Common myeloid progenitor, CD34-positive (primary cell): ENCODE measurements around the gene DFFB.

Experiments used
- CTCF ChIA-PET: fragments of 350-600 bp; sonication (Branson Sonifier 250); formaldehyde crosslinking; loops from one replicate; lab custom pipeline; 2021; ENCODE audit warnings: antibody characterized with exemption; lab: Charles Lee
- POLR2A ChIA-PET: fragments of 350-600 bp; sonication (Branson Sonifier 250); formaldehyde crosslinking; loops from one replicate; lab custom pipeline; 2021; ENCODE audit warnings: antibody characterized with exemption; lab: Charles Lee
- DNase-seq, 3 donors: peaks; one replicate each; pipeline versions ENCODE4 v3.0.0 to v3.0.0-alpha.2; 2013
- H3K27ac ChIP-seq, 2 experiments: 1 replicate in 1 of 2; 2 replicates in 1 of 2; pipeline ENCODE4 v1.7.0; 2013; ENCODE audit warnings: inconsistent platforms in 2 of 2, low read length in 2 of 2, mild to moderate bottlenecking in 2 of 2, low read depth in 1 of 2, moderate library complexity in 1 of 2; ENCODE audit not compliant: severe bottlenecking in 2 of 2, insufficient read depth in 1 of 2, poor library complexity in 1 of 2
- H3K27me3 ChIP-seq, 5 experiments: replicated peaks in 2 of 5; 1 replicate in 3 of 5; 2 replicates in 2 of 5; pipeline versions ENCODE4 v1.6.1 to v1.7.0; 2013; ENCODE audit warnings: low read length in 4 of 5, mild to moderate bottlenecking in 2 of 5, moderate library complexity in 2 of 5, inconsistent platforms in 1 of 5; ENCODE audit not compliant: insufficient read depth in 5 of 5, control insufficient read depth in 4 of 5
- H3K36me3 ChIP-seq, 4 experiments: 1 replicate in 2 of 4; 2 replicates in 2 of 4; pipeline versions ENCODE4 v1.6.1 to v1.7.0; 2013; ENCODE audit warnings: low read length in 3 of 4, control low read depth in 1 of 4, mild to moderate bottlenecking in 1 of 4; ENCODE audit not compliant: control insufficient read depth in 4 of 4, insufficient read depth in 4 of 4
- H3K4me1 ChIP-seq, 4 experiments: 1 replicate in 3 of 4; 2 replicates in 1 of 4; pipeline versions ENCODE4 v1.6.1 to v1.7.1; 2013; ENCODE audit warnings: low read length in 3 of 4, mild to moderate bottlenecking in 3 of 4, control low read depth in 1 of 4, inconsistent platforms in 1 of 4, moderate library complexity in 1 of 4; ENCODE audit not compliant: control insufficient read depth in 4 of 4, insufficient read depth in 4 of 4; ENCODE audit errors: control extremely low read depth in 1 of 4
- H3K4me3 ChIP-seq, 7 experiments: 1 replicate in 4 of 7; 2 replicates in 3 of 7; pipeline versions ENCODE4 v1.5.1 to v1.7.0; 2013; ENCODE audit warnings: mild to moderate bottlenecking in 7 of 7, low read length in 6 of 7, moderate library complexity in 6 of 7, inconsistent platforms in 2 of 7, low read depth in 2 of 7, control low read depth in 1 of 7; ENCODE audit not compliant: insufficient read depth in 4 of 7, control insufficient read depth in 1 of 7; ENCODE audit errors: extremely low read depth in 1 of 7
- H3K9me3 ChIP-seq, 5 experiments: 1 replicate in 4 of 5; 2 replicates in 1 of 5; pipeline versions ENCODE4 v1.6.1 to v1.7.1; 2013; ENCODE audit warnings: low read length in 4 of 5, mild to moderate bottlenecking in 2 of 5, inconsistent platforms in 1 of 5, low read depth in 1 of 5, moderate library complexity in 1 of 5; ENCODE audit not compliant: control insufficient read depth in 4 of 5, insufficient read depth in 2 of 5; ENCODE audit errors: control extremely low read depth in 1 of 5
- WGBS: methylation state at CpG from one replicate; pipeline ENCODE4 v1.1.5; 2013; ENCODE audit not compliant: insufficient coverage; 5-methylcytosine and 5-hydroxymethylcytosine counted together

The DFFB gene

DNA sequence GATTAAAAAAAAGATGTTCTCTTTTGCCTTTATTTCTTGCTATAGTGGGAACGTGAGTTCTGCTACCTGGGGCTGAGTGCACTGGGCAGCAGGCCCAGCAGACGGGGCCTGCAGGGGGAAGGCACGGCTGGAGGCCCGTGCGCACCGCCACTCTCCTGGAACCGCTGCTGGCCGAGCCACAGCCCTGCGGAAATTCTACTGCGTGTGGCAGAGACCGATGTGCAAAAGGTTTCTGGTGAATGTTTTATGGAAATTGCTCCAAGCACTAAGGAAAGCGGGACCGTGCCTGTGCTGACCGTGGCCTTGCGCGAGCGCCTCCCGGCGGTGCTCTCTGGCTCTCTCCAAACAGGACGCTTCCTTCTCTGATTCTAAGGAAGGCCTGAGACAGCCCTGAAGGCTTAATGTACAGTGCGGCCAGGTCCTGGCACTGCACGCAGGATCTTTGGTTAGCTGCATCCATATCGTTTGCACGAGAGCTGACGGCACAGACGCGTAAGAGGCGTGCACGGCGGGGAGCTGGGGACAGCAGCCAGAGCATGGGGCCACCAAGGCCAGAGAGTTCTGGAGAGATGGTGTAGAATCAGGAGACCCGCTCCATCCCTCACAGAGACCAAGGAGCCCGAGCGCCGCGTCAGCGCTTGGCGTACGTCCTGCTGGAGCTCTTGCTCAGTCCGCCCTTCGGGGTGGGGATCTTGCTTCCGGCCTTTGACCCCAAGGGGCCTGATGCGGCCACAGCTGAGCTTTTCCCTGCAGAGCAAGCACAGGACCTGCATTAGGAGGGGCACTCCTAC is 42.3 kb upstream of the DFFB start:
- CTCF ChIA-PET: interaction anchor here (1.3 kb wide), 1 partner anchor 32 kb away, joined by 3 read pairs; no protein-coding TSS in a partner anchor
- POLR2A ChIA-PET: no interaction called here
- 94% methylated on average over 34 of the region's 42 CpGs for WGBS

DNA sequence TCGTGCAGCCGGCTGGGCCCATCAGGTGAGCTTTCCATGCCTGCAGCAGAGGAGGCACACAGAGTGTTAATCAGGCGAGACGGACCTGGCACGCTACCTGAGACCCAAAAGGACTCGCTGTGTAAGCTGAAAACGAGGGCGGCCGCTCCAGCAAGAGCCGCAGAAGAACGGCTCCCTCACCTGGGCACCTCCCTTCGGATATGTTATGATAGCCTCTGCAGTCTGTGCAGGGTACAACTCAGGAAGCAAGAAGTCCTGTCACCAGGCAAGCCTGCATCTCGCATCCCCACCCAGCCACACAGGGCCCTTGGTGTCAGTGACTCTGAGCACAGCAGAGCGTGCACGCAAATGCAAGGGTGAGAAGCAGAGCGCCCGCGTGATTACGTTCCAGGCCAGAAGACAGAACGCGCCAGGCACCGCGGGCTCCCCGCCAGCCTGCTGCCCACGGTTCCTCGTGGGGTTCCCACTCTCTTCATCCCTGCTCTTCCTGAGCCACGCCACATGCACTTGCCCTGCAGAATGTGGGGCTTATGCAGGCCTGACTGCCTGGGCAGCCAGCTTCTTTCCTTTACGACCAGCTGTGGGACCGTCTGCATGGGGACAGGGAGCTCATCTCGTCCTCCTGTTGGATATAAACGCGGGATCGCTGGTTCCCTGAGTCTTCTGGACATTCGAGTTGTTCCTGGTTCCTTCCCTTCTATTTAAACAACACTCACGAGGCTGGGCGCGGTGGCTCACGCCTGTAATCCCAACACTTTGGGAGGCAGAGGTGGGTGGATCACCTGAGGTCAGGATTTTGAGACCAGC is 40.7 kb upstream of the DFFB start:
- H3K36me3 ChIP-seq: peaks cover 7 to 49% (median 19%) of the 10 kb centered on the region in 4 experiments
- POLR2A ChIA-PET: no interaction called here
- H3K27me3 ChIP-seq: no peaks in the 10 kb centered on the region
- WGBS: 96% methylated on average over 38 of the region's 38 CpGs
- H3K27ac ChIP-seq: no peak overlapping the region
- no peaks in the 10 kb centered on the region for H3K4me1 ChIP-seq
- no peak overlapping the region for H3K4me3 ChIP-seq
- no peaks in the 10 kb centered on the region for H3K9me3 ChIP-seq
- no peak for DNase-seq
- CTCF ChIA-PET: no interaction called here

More for the DNA sequence above, 42.3 kb upstream of the DFFB start:
- Histone ChIP-seq H3K27me3 (no peaks in the 10 kb centered on the region), H3K9me3 (no peaks in the 10 kb centered on the region), H3K36me3 (peaks cover 2 to 35% (median 10%) of the 10 kb centered on the region in 4 experiments), H3K4me1 (no peaks in the 10 kb centered on the region), H3K4me3 (no peak overlapping the region), H3K27ac (no peak overlapping the region)
- DNase-seq: no peak

DNA sequence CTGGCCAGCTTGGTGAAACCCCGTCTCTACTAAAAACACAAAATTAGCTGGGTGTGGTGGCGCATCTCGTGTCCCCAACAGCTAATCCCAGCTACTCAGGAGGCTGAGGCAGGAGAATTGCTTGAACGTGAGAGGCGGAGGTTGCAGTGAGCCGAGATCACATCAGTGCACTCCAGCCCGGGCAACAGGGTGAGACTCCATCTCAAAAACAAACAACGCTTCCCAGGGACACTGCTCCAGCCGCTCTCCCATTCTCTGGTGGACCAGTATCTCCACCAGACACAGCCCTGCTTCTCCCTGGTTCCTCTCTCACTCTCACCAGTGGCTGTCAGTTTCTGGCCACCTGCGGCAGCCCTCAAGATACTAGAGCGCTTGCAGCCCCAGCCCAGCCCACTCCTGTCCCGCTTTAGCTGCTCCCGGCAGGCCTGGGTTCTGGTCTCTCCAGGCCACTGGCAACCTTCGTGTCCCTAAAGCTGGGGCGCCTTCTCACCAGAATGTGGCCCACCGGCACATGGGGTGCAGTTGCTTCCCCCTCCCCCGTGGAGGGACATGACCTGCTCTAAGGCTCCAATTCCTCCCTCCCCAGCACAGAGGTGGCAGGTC is 40.0 kb upstream of the DFFB start:
- H3K27me3 ChIP-seq: no peaks in the 10 kb centered on the region
- H3K9me3 ChIP-seq: no peaks in the 10 kb centered on the region
- no peak overlapping the region for H3K27ac ChIP-seq
- H3K36me3 ChIP-seq: peaks cover 7 to 56% (median 21%) of the 10 kb centered on the region in 4 experiments
- no peak overlapping the region for H3K4me3 ChIP-seq
- ChIA-PET POLR2A (no interaction called here), CTCF (no interaction called here)
- 96% methylated on average over 17 of the region's 17 CpGs for WGBS
- DNase-seq: no peak
- H3K4me1 ChIP-seq: no peaks in the 10 kb centered on the region

DNA sequence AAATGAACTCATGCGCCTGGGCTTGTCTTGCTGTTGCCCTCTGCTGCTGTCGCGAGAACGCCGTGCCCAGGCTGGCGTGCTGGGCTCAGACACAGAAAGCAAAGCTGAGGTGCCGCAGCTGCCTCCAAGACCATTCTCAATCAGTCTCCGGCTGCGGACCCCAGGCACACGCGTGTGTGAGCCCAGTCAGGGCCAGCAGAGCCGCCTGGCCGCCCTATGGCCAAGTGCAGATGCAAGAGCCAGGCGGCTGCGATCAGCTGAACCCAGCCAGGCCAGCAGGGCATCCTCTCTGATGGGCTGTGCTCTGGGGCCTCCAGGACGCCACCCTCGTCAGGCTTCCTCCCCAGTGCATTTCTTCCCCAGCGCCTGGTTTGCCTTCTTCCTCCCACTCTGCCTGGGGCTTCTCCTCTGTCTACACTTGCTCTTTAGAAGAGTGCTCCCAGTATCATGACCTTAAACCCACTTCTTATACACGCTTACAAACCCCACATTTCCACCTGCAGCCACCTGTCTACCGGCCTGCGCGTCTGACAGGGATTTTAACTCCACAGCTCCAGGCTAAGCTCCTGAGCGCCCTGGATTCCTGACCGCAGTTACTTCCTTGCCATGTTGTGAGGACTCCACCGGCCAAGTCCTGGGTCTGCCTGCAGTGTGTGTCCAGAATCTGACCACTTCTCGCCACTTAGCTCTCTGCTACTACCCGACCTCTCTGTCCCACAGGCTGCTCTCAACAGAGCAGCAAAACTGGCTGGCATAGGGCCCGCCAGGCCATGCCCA is 39.3 kb upstream of the DFFB start:
- Histone ChIP-seq H3K36me3 (peaks cover 7 to 63% (median 24%) of the 10 kb centered on the region in 4 experiments), H3K27me3 (no peaks in the 10 kb centered on the region), H3K4me1 (no peaks in the 10 kb centered on the region), H3K4me3 (no peak overlapping the region), H3K27ac (no peak overlapping the region), H3K9me3 (no peaks in the 10 kb centered on the region)
- no peak for DNase-seq
- POLR2A ChIA-PET: no interaction called here
- 95% methylated on average over 27 of the region's 28 CpGs for WGBS
- CTCF ChIA-PET: no interaction called here

DNA sequence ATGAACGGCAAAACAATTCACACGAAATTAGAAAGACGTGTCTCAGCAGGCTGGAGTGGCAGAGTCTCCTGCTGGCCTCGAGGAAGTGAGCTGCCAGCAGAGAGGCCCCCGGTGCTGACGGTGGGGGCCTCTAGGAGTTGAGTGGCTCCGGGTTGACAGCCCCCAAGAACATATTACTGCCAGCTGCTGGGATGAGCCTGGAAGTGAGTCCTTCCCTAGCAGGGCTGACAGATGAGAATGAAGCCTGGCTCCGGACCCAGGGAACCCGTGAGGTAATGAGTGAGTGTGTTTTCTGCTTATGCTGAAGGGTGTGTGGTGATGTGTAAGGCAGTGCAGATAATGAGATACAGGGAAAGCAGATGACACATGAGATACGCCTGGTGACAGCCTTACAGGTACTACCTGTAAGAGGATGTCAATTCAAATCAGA is 37.5 kb upstream of the DFFB start:
- H3K9me3 ChIP-seq: no peaks in the 10 kb centered on the region
- no peak overlapping the region for H3K4me3 ChIP-seq
- 79% methylated on average over 8 of the region's 10 CpGs for WGBS
- ChIA-PET CTCF (no interaction called here), POLR2A (no interaction called here)
- no peaks in the 10 kb centered on the region for H3K4me1 ChIP-seq
- no peak for DNase-seq
- H3K27me3 ChIP-seq: no peaks in the 10 kb centered on the region
- H3K36me3 ChIP-seq: peaks cover 7 to 62% (median 33%) of the 10 kb centered on the region in 4 experiments
- no peak overlapping the region for H3K27ac ChIP-seq

DNA sequence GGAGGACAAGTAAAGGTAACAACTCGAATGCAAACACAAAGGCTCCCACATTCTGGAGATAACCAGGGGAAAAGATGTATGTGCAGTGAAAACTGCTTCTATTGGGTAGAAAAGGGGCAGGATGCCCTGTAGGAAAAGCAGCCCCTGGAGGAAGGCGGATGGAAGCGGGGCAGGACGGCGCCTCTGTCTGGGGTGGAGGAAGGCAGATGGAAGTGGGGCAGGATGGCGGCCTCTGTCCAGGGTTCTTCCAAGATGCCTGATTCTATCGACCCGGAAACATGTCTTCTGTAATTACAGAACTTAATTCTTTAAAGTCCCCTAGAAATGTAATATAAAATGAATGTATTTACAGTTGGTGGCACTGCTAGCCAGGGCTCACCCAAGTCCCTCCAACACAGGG is 37.0 kb upstream of the DFFB start:
- Histone ChIP-seq H3K36me3 (peaks cover 9 to 61% (median 32%) of the 10 kb centered on the region in 4 experiments), H3K4me3 (no peak overlapping the region), H3K9me3 (no peaks in the 10 kb centered on the region), H3K27me3 (no peaks in the 10 kb centered on the region), H3K4me1 (no peaks in the 10 kb centered on the region), H3K27ac (no peak overlapping the region)
- DNase-seq: no peak
- ChIA-PET CTCF (no interaction called here), POLR2A (no interaction called here)
- WGBS: 100% methylated on average over 5 of the region's 8 CpGs
